ENCODE measurements around the gene ZNF717. TPM values are rescaled to one million over a fixed set of nuclear protein-coding genes. Genes with fewer than 3 reads are reported as not detected.

Gene ZNF717
- total RNA-seq, 2 donors from 2014 or later: 19.2 to 24.3 TPM

- Mint-ChIP-seq H3K9me3 (peaks cover 8 to 15% of the 10 kb centered on the region in 2 donors), H3K4me3 (no peak overlapping the region), H3K36me3 (ENCODE audit: insufficient read depth in 2 of 2) (peaks cover 5 to 9% of the 10 kb centered on the region in 2 donors), H3K27ac (no peak overlapping the region), H3K4me1 (ENCODE audit: low read depth) (no peaks in the 10 kb centered on the region), H3K27me3 (ENCODE audit: low read depth) (no peaks in the 10 kb centered on the region)
- ATAC-seq (replicated peaks in 1 of 2) (no peak), DNase-seq (no peak)
Measured at GRCh38 chr3:75692061-75692460, 93.3 kb downstream of the ZNF717 start.

GRCh38 chr3:75687323-75687722 lies 98.0 kb downstream of the ZNF717 start:
- Mint-ChIP-seq H3K4me3 (no peak overlapping the region), H3K27ac (no peak overlapping the region), H3K9me3 (peaks cover 10 to 12% of the 10 kb centered on the region in 2 donors), H3K27me3 (ENCODE audit: low read depth) (no peaks in the 10 kb centered on the region), H3K36me3 (ENCODE audit: insufficient read depth in 2 of 2) (peaks cover 5% of the 10 kb centered on the region in 2 donors), H3K4me1 (ENCODE audit: low read depth) (no peaks in the 10 kb centered on the region)
- no peak for ATAC-seq (replicated peaks in 1 of 2)
- no peak for DNase-seq

Other genes starting within 250 kb of the ZNF717 start
- not detected for gene FRG2C, start 121.2 kb downstream of the ZNF717 start, total RNA-seq